Measurements from ENCODE around the gene ATP6V1G1.
"Not testable (repeated sequence)": the region's sequence is repeated elsewhere in the genome, so short reads cannot be mapped to it uniquely, and the experiment has no call there.

The ATP6V1G1 gene

DNA sequence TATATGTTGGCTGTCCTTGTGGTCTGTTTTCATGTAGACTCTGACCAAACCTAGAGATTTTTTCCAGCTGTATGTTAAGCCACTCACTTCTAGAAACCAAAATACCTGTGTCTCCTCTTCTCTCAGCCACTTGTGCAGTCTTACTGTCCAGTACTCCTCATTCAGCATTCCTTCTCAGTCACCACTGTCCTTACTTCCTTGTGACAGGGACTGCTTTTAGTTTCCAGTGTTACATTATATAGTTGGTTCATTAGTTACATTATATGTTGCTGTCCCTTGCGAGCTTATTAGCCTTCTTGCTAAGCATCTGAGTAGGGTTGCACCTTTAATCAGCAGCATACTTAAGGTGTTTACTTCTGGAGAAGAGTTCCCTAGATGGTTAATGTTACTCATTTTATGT lies 4.3 kb downstream of the ATP6V1G1 start:
- no peak overlapping the region for H3K4me3 ChIP-seq (ENCODE audit: low read depth, low read length)
- TF ChIP-seq CTCF (IDR thresholded peaks at IDR 0.05; ENCODE audit: insufficient read depth, low read depth, low read length, missing control alignments) = no peak
- no peak for DNase-seq (ENCODE audit: low read depth)

GRCh38 chr9:114592356-114592755 lies 4.8 kb downstream of the ATP6V1G1 start:
- peak; percentile 62 for DNase-seq (ENCODE audit: low read depth)
- H3K4me3 ChIP-seq (ENCODE audit: low read depth, low read length) = no peak overlapping the region
- TF ChIP-seq CTCF (IDR thresholded peaks at IDR 0.05; ENCODE audit: insufficient read depth, low read depth, low read length, missing control alignments) = peak; percentile 27

GRCh38 chr9:114594136-114594535 lies 6.6 kb downstream of the ATP6V1G1 start:
- H3K4me3 ChIP-seq (ENCODE audit: low read depth, low read length) = no peak overlapping the region
- no peak for DNase-seq (ENCODE audit: low read depth)
- TF ChIP-seq CTCF (IDR thresholded peaks at IDR 0.05; ENCODE audit: insufficient read depth, low read depth, low read length, missing control alignments) = no peak

- not testable (repeated sequence) for DNase-seq (ENCODE audit: low read depth); H3K4me3 ChIP-seq (ENCODE audit: low read depth, low read length)
Observed at GRCh38 chr9:114600502-114601248, 13.1 kb downstream of the ATP6V1G1 start.

DNA sequence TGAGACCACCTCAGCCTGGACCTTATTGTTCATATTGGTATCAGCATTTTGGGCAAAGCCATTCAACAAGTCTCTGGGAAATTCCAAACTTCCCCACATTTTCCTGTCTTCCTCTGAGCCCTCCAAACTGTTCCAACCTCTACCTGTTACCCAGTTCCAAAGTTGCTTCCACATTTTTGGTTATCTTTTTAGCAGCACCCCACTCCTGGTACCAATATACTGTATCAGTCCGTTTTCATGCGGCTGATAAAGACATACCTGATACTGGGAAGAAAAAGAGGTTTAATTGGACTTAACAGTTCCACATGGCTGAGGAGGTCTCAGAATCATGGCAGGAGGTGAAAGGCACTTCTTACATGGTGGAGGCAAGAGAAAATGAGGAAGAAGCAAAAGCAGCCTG lies 14.2 kb downstream of the ATP6V1G1 start:
- not testable (repeated sequence) for DNase-seq (ENCODE audit: low read depth); H3K4me3 ChIP-seq (ENCODE audit: low read depth, low read length)

- no peak for DNase-seq (ENCODE audit: low read depth)
- H3K4me3 ChIP-seq (ENCODE audit: low read depth, low read length) = no peak overlapping the region
- no peak for TF ChIP-seq CTCF (IDR thresholded peaks at IDR 0.05; ENCODE audit: insufficient read depth, low read depth, low read length, missing control alignments)
Observed at GRCh38 chr9:114602620-114603019, 15.1 kb downstream of the ATP6V1G1 start.

DNA sequence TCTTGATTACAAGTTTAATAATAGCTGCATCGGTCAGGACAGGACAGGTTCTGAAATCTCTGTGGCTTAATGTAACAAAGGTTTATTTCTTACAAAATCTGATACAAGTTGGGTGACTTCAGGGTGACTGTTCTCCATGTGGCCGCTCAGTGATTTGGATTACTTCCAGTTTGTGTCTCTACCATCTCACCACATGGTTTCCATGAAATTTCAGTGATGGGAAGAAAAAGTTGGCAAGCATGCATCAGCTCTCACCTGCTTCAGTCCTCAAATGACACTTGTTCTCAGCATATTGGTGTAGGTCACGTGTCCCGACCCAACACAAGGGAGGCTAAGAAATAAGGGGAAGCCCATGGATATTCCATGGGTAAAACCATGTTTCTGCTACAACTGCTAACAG lies 15.7 kb downstream of the ATP6V1G1 start:
- no peak for TF ChIP-seq CTCF (IDR thresholded peaks at IDR 0.05; ENCODE audit: insufficient read depth, low read depth, low read length, missing control alignments)
- no peak overlapping the region for H3K4me3 ChIP-seq (ENCODE audit: low read depth, low read length)
- no peak for DNase-seq (ENCODE audit: low read depth)

GRCh38 chr9:114604989-114605388 lies 17.4 kb downstream of the ATP6V1G1 start:
- TF ChIP-seq CTCF (IDR thresholded peaks at IDR 0.05; ENCODE audit: insufficient read depth, low read depth, low read length, missing control alignments) = no peak
- no peak for DNase-seq (ENCODE audit: low read depth)
- no peak overlapping the region for H3K4me3 ChIP-seq (ENCODE audit: low read depth, low read length)
